Stromal cell of bone marrow (primary cell): ENCODE data around the gene ARHGAP24.
"Not testable (repeated sequence)": the region's sequence is repeated elsewhere in the genome, so short reads cannot be mapped to it uniquely, and the experiment has no call there.

Experiments
- DNase-seq: peaks from one replicate; pipeline ENCODE4 v3.0.0-alpha.2; 2012; ENCODE audit warnings: low read depth

Gene ARHGAP24

GRCh38 chr4:85818700-85819099, 343.8 kb downstream of the ARHGAP24 start:
- no peak for DNase-seq

- not testable (repeated sequence) for DNase-seq
These were observed 345.2 kb downstream of the ARHGAP24 start for GRCh38 chr4:85820101-85820500.

- no peak for DNase-seq
These were observed 346.9 kb downstream of the ARHGAP24 start for GRCh38 chr4:85821688-85822455.

- no peak for DNase-seq
These were observed 348.3 kb downstream of the ARHGAP24 start for GRCh38 chr4:85823295-85823694.

GRCh38 chr4:85824166-85824945, 349.4 kb downstream of the ARHGAP24 start:
- no peak for DNase-seq

- peak; percentile 38 for DNase-seq
These were observed 351.2 kb downstream of the ARHGAP24 start for GRCh38 chr4:85826060-85826678.

GRCh38 chr4:85828027-85828890, 353.3 kb downstream of the ARHGAP24 start:
- no peak for DNase-seq

GRCh38 chr4:85829276-85830051, 354.5 kb downstream of the ARHGAP24 start:
- no peak for DNase-seq

GRCh38 chr4:85831647-85832046, 356.7 kb downstream of the ARHGAP24 start:
- DNase-seq = no peak

GRCh38 chr4:85833302-85833701, 358.4 kb downstream of the ARHGAP24 start:
- DNase-seq = no peak

- no peak for DNase-seq
These were observed 360.0 kb downstream of the ARHGAP24 start for GRCh38 chr4:85834934-85835333.

- no peak for DNase-seq
These were observed 361.9 kb downstream of the ARHGAP24 start for GRCh38 chr4:85836588-85837438.

- DNase-seq = no peak
These were observed 362.4 kb downstream of the ARHGAP24 start for GRCh38 chr4:85837439-85837733.

- DNase-seq = not testable (repeated sequence)
These were observed 365.1 kb downstream of the ARHGAP24 start for GRCh38 chr4:85839981-85840451.

GRCh38 chr4:85842540-85842939, 367.6 kb downstream of the ARHGAP24 start:
- DNase-seq = no peak

- not testable (repeated sequence) for DNase-seq
These were observed 378.8 kb downstream of the ARHGAP24 start for GRCh38 chr4:85853740-85854139.

- no peak for DNase-seq
These were observed 379.6 kb downstream of the ARHGAP24 start for GRCh38 chr4:85854546-85854945.

GRCh38 chr4:85860066-85860740, 385.3 kb downstream of the ARHGAP24 start:
- peak; percentile 48 for DNase-seq

GRCh38 chr4:85861064-85861765, 386.3 kb downstream of the ARHGAP24 start:
- no peak for DNase-seq
